HG03439 (cell line): ENCODE data around the gene KLK7.

Experiments used
- ATAC-seq: cut with Tn5 transposase; IDR thresholded peaks from one replicate; pipeline ENCODE4 v1.9.1; 2021; ENCODE audit warnings: mild to moderate bottlenecking, moderate library complexity; ENCODE audit not compliant: unreplicated experiment

Gene KLK7

GRCh38 chr19:50939596-50939995 lies 44.1 kb downstream of the KLK7 start:
- no peak for ATAC-seq

GRCh38 chr19:50933640-50934039 lies 50.1 kb downstream of the KLK7 start:
- ATAC-seq = no peak

- no peak for ATAC-seq
Observed at GRCh38 chr19:50932690-50933083, 51.0 kb downstream of the KLK7 start.

GRCh38 chr19:50932018-50932689 lies 51.6 kb downstream of the KLK7 start:
- no peak for ATAC-seq

- ATAC-seq = no peak
Observed at GRCh38 chr19:50931023-50931422, 52.7 kb downstream of the KLK7 start.

- ATAC-seq = no peak
Observed at GRCh38 chr19:50928831-50929230, 54.9 kb downstream of the KLK7 start.
